ENCODE results near the gene FRMD4A.
"Not testable (repeated sequence)": the region's sequence is repeated elsewhere in the genome, so short reads cannot be mapped to it uniquely, and the experiment has no call there.

FRMD4A gene

GRCh38 chr10:13769946-13770345 lies 560.8 kb downstream of the FRMD4A start:
- Histone ChIP-seq H3K79me2 (ENCODE audit: insufficient read depth, low read length) (no peaks in the 10 kb centered on the region), H3K9ac (ENCODE audit: low read length) (no peak overlapping the region), H3K27me3 (ENCODE audit: low read length) (no peaks in the 10 kb centered on the region), H3K9me2 (replicated peaks; ENCODE audit: insufficient read depth, low read length) (no peaks in the 10 kb centered on the region), H3F3A (ENCODE audit: insufficient read depth) (no peaks in the 10 kb centered on the region), H2AFZ (ENCODE audit: low read depth, low read length, severe bottlenecking) (no peak overlapping the region), H3K27ac (ENCODE audit: low read depth, low read length) (no peak overlapping the region), H3K36me3 (ENCODE audit: low read length) (no peaks in the 10 kb centered on the region), H3K4me2 (ENCODE audit: low read depth, low read length, poor library complexity, severe bottlenecking) (no peak overlapping the region), H3K4me3 (ENCODE audit: insufficient read depth, low read length, poor library complexity, severe bottlenecking) (no peak overlapping the region), H3K9me3 (ENCODE audit: insufficient read depth, low read length) (no peaks in the 10 kb centered on the region), H4K20me1 (ENCODE audit: low read depth, low read length) (no peaks in the 10 kb centered on the region)
- TF ChIP-seq EZH2phosphoT487 (conservative IDR thresholded peaks at IDR 0.05; ENCODE audit: low read length) (no peak), CTCF (IDR thresholded peaks at IDR 0.05; ENCODE audit: insufficient read depth, low read length, poor library complexity, severe bottlenecking) (no peak)

DNA sequence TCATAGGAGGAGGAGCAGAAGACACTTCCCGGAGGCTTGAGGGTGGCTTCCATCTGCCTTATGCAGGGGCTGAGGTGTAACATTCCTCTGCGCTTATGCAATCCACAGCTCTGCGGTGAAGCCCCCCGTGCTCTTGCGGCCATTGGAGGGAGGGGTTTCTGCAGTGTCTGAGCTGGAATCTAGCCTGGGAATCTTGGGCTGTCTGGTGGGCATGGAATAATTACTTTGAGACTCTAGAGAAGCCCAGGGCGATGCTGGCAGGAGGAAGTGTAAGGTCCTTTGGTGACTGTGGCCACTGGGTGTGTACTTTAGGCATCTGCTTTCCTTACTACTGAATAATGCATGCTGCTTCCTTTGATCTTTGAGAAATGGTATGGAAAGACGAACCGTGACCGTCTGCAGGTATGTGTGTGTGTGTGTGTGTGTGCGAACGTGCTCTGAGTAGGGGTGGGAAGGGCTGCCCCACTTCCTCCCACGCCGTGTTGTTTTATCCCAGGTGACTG lies 563.0 kb downstream of the FRMD4A start:
- no peaks in the 10 kb centered on the region for H3K9me2 ChIP-seq (replicated peaks; ENCODE audit: insufficient read depth, low read length)
- no peak for TF ChIP-seq EZH2phosphoT487 (conservative IDR thresholded peaks at IDR 0.05; ENCODE audit: low read length)
- no peak for TF ChIP-seq CTCF (IDR thresholded peaks at IDR 0.05; ENCODE audit: insufficient read depth, low read length, poor library complexity, severe bottlenecking)
- H3K4me3 ChIP-seq (ENCODE audit: insufficient read depth, low read length, poor library complexity, severe bottlenecking), result no peak overlapping the region
- H4K20me1 ChIP-seq (ENCODE audit: low read depth, low read length), result no peaks in the 10 kb centered on the region
- H3K9me3 ChIP-seq (ENCODE audit: insufficient read depth, low read length), result no peaks in the 10 kb centered on the region
- no peak overlapping the region for H3K27ac ChIP-seq (ENCODE audit: low read depth, low read length)
- H3K27me3 ChIP-seq (ENCODE audit: low read length), result no peaks in the 10 kb centered on the region
- no peaks in the 10 kb centered on the region for H3F3A ChIP-seq (ENCODE audit: insufficient read depth)
- no peaks in the 10 kb centered on the region for H3K36me3 ChIP-seq (ENCODE audit: low read length)
- H3K79me2 ChIP-seq (ENCODE audit: insufficient read depth, low read length), result no peaks in the 10 kb centered on the region
- no peak overlapping the region for H3K4me2 ChIP-seq (ENCODE audit: low read depth, low read length, poor library complexity, severe bottlenecking)
- H2AFZ ChIP-seq (ENCODE audit: low read depth, low read length, severe bottlenecking), result no peak overlapping the region
- H3K9ac ChIP-seq (ENCODE audit: low read length), result no peak overlapping the region

- H2AFZ ChIP-seq (ENCODE audit: low read depth, low read length, severe bottlenecking); H3K9ac ChIP-seq (ENCODE audit: low read length); H3K27ac ChIP-seq (ENCODE audit: low read depth, low read length); H3F3A ChIP-seq (ENCODE audit: insufficient read depth); H3K79me2 ChIP-seq (ENCODE audit: insufficient read depth, low read length); H3K4me3 ChIP-seq (ENCODE audit: insufficient read depth, low read length, poor library complexity, severe bottlenecking); H3K4me2 ChIP-seq (ENCODE audit: low read depth, low read length, poor library complexity, severe bottlenecking); H3K9me2 ChIP-seq (replicated peaks; ENCODE audit: insufficient read depth, low read length); H3K36me3 ChIP-seq (ENCODE audit: low read length); H4K20me1 ChIP-seq (ENCODE audit: low read depth, low read length); H3K9me3 ChIP-seq (ENCODE audit: insufficient read depth, low read length); H3K27me3 ChIP-seq (ENCODE audit: low read length): not testable (repeated sequence)
Observed at GRCh38 chr10:13767148-13767547, 563.6 kb downstream of the FRMD4A start.

- no peak overlapping the region for H3K9ac ChIP-seq (ENCODE audit: low read length)
- H3K9me2 ChIP-seq (replicated peaks; ENCODE audit: insufficient read depth, low read length), result no peaks in the 10 kb centered on the region
- no peaks in the 10 kb centered on the region for H3K36me3 ChIP-seq (ENCODE audit: low read length)
- H4K20me1 ChIP-seq (ENCODE audit: low read depth, low read length), result no peaks in the 10 kb centered on the region
- no peak overlapping the region for H3K4me3 ChIP-seq (ENCODE audit: insufficient read depth, low read length, poor library complexity, severe bottlenecking)
- H3K79me2 ChIP-seq (ENCODE audit: insufficient read depth, low read length), result no peaks in the 10 kb centered on the region
- no peak overlapping the region for H2AFZ ChIP-seq (ENCODE audit: low read depth, low read length, severe bottlenecking)
- H3K9me3 ChIP-seq (ENCODE audit: insufficient read depth, low read length), result no peaks in the 10 kb centered on the region
- TF ChIP-seq CTCF (IDR thresholded peaks at IDR 0.05; ENCODE audit: insufficient read depth, low read length, poor library complexity, severe bottlenecking), result no peak
- TF ChIP-seq EZH2phosphoT487 (conservative IDR thresholded peaks at IDR 0.05; ENCODE audit: low read length), result no peak
- no peaks in the 10 kb centered on the region for H3F3A ChIP-seq (ENCODE audit: insufficient read depth)
- no peak overlapping the region for H3K27ac ChIP-seq (ENCODE audit: low read depth, low read length)
- no peak overlapping the region for H3K4me2 ChIP-seq (ENCODE audit: low read depth, low read length, poor library complexity, severe bottlenecking)
- H3K27me3 ChIP-seq (ENCODE audit: low read length), result no peaks in the 10 kb centered on the region
Observed at GRCh38 chr10:13765641-13766341, 564.9 kb downstream of the FRMD4A start.

Data from SU-DHL-6 (cell line).